ENCODE measurements around the gene NUAK1.

The NUAK1 gene

DNA sequence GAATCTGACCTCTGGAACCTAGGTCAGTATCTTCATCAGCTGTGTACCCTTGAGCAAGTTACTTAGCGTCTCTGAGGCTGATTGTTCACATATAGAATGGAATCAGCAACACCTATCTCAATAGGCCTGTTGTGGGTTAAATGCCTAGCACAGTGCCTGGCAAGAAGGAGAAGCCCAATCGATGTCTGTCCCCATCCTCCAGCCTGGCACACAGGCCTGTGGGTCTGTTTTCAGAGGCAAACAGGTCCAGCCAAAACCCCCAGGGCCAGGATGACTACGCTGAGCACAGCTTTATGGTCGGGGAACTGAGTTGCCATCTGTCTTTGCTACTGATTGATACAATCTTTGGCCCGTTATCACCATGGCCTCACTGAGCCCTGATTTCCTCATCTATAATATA is 89.2 kb downstream of the NUAK1 start:
- Histone ChIP-seq H2AFZ (ENCODE audit: low read depth, low read length) (no peak overlapping the region), H4K20me1 (ENCODE audit: insufficient read depth, low read length) (no peaks in the 10 kb centered on the region), H3K9me3 (ENCODE audit: insufficient read depth, low read length) (peaks cover 4% of the 10 kb centered on the region; the same call in 1 of the 2 replicates), H3K4me2 (ENCODE audit: low read length) (no peak overlapping the region), H3K27ac (ENCODE audit: low read length) (no peak overlapping the region), H3K36me3 (replicated peaks; ENCODE audit: low read depth, low read length) (no peaks in the 10 kb centered on the region), H3K9ac (ENCODE audit: low read length) (no peak overlapping the region), H3K4me1 (ENCODE audit: low read length) (peaks cover 17% of the 10 kb centered on the region), H3K79me2 (ENCODE audit: low read length) (no peaks in the 10 kb centered on the region), H3K4me3 (ENCODE audit: low read length) (no peak overlapping the region), H3K27me3 (ENCODE audit: low read depth, low read length) (peaks cover 19% of the 10 kb centered on the region; the same call in 1 of the 2 replicates)
- TF ChIP-seq, protein P1, sequence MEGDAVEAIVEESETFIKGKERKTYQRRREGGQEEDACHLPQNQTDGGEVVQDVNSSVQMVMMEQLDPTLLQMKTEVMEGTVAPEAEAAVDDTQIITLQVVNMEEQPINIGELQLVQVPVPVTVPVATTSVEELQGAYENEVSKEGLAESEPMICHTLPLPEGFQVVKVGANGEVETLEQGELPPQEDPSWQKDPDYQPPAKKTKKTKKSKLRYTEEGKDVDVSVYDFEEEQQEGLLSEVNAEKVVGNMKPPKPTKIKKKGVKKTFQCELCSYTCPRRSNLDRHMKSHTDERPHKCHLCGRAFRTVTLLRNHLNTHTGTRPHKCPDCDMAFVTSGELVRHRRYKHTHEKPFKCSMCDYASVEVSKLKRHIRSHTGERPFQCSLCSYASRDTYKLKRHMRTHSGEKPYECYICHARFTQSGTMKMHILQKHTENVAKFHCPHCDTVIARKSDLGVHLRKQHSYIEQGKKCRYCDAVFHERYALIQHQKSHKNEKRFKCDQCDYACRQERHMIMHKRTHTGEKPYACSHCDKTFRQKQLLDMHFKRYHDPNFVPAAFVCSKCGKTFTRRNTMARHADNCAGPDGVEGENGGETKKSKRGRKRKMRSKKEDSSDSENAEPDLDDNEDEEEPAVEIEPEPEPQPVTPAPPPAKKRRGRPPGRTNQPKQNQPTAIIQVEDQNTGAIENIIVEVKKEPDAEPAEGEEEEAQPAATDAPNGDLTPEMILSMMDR (IDR thresholded peaks at IDR 0.05; ENCODE audit: low read depth, low read length): no peak
- TF ChIP-seq EZH2phosphoT487 (IDR thresholded peaks at IDR 0.05; ENCODE audit: low read depth): no peak

DNA sequence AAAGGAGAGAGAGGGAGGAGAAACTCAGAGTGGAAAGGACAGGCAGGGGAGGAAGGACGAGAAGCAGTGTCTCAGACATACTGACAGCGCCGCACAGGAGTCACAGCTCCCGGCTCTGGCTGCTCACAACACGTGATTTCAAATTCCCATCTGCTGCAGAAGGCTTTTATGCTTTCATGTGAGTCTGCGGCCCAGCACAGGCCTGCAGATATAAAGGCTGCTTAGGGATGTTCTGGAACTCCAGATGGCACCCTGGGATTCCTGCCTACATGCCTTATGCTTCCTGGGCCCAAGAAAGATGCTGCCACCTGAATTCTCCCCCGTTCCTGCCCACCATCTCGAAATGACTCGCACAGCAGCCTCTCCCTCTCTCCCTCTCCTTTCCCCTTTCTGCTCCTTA is 89.6 kb downstream of the NUAK1 start:
- no peaks in the 10 kb centered on the region for H3K36me3 ChIP-seq (replicated peaks; ENCODE audit: low read depth, low read length)
- H3K9ac ChIP-seq (ENCODE audit: low read length): no peak overlapping the region
- no peak overlapping the region for H3K4me3 ChIP-seq (ENCODE audit: low read length)
- H3K27me3 ChIP-seq (ENCODE audit: low read depth, low read length): peaks cover 19% of the 10 kb centered on the region; the same call in 1 of the 2 replicates
- no peak overlapping the region for H3K4me2 ChIP-seq (ENCODE audit: low read length)
- TF ChIP-seq, protein P1 (IDR thresholded peaks at IDR 0.05; ENCODE audit: low read depth, low read length): no peak
- TF ChIP-seq EZH2phosphoT487 (IDR thresholded peaks at IDR 0.05; ENCODE audit: low read depth): no peak
- H4K20me1 ChIP-seq (ENCODE audit: insufficient read depth, low read length): no peaks in the 10 kb centered on the region
- H2AFZ ChIP-seq (ENCODE audit: low read depth, low read length): no peak overlapping the region
- H3K27ac ChIP-seq (ENCODE audit: low read length): no peak overlapping the region
- H3K9me3 ChIP-seq (ENCODE audit: insufficient read depth, low read length): no peaks in the 10 kb centered on the region
- H3K4me1 ChIP-seq (ENCODE audit: low read length): peaks cover 15% of the 10 kb centered on the region
- H3K79me2 ChIP-seq (ENCODE audit: low read length): no peaks in the 10 kb centered on the region

DNA sequence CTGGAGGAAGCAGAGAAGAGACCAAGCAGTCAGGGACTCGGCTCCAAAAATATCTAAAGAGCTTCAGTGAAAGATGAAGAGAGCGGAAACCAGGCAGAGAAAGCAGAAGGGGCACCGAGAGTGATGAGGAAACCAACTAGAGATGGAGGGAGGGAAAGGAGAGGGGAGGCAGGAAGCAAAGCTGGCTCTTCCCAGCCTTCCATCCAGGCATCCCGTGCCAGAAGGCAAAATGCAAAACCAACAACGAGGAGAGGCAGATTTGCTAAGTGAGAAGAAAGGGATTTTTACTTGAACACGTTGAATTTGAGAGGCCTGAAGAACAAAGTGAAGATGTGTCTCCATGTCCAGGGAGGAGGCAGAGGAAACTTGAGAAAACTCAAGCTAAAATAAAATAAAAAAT is 90.1 kb downstream of the NUAK1 start:
- Histone ChIP-seq H3K4me3 (ENCODE audit: low read length) (no peak overlapping the region), H3K4me1 (ENCODE audit: low read length) (peaks cover 13% of the 10 kb centered on the region), H4K20me1 (ENCODE audit: insufficient read depth, low read length) (no peaks in the 10 kb centered on the region), H3K79me2 (ENCODE audit: low read length) (no peaks in the 10 kb centered on the region), H3K9me3 (ENCODE audit: insufficient read depth, low read length) (no peaks in the 10 kb centered on the region), H3K4me2 (ENCODE audit: low read length) (no peak overlapping the region), H3K36me3 (replicated peaks; ENCODE audit: low read depth, low read length) (no peaks in the 10 kb centered on the region), H2AFZ (ENCODE audit: low read depth, low read length) (no peak overlapping the region), H3K27ac (ENCODE audit: low read length) (no peak overlapping the region), H3K9ac (ENCODE audit: low read length) (no peak overlapping the region), H3K27me3 (ENCODE audit: low read depth, low read length) (peaks cover 19% of the 10 kb centered on the region; the same call in 1 of the 2 replicates)
- TF ChIP-seq, protein P1 (IDR thresholded peaks at IDR 0.05; ENCODE audit: low read depth, low read length): no peak
- TF ChIP-seq EZH2phosphoT487 (IDR thresholded peaks at IDR 0.05; ENCODE audit: low read depth): no peak

DNA sequence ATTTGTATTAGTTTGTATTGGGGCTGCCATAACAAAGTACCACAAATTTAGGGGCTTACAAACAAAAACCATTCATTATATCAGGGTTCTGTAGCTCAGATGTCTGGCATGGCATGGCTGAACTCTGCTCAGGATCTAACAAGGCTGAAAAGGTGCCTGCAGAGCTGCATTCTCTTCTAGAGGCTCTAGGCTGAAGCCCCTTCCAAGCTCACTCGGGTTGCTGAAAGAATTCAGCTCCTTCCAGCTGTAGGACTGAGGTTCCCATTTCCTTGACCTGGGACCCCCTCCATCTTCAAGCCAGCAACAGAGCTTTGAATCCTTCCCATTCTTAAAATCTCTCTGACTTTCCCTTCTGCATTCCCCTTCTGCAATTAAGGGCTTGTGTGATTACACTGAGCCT is 90.7 kb downstream of the NUAK1 start:
- Histone ChIP-seq H3K36me3 (replicated peaks; ENCODE audit: low read depth, low read length) (no peaks in the 10 kb centered on the region), H3K79me2 (ENCODE audit: low read length) (no peaks in the 10 kb centered on the region), H3K9me3 (ENCODE audit: insufficient read depth, low read length) (no peaks in the 10 kb centered on the region), H3K27ac (ENCODE audit: low read length) (no peak overlapping the region), H3K4me2 (ENCODE audit: low read length) (no peak overlapping the region), H3K4me3 (ENCODE audit: low read length) (no peak overlapping the region), H3K4me1 (ENCODE audit: low read length) (peaks cover 13% of the 10 kb centered on the region), H2AFZ (ENCODE audit: low read depth, low read length) (no peak overlapping the region), H3K27me3 (ENCODE audit: low read depth, low read length) (peaks cover 19% of the 10 kb centered on the region; the same call in 1 of the 2 replicates), H3K9ac (ENCODE audit: low read length) (no peak overlapping the region), H4K20me1 (ENCODE audit: insufficient read depth, low read length) (no peaks in the 10 kb centered on the region)
- TF ChIP-seq, protein P1 (IDR thresholded peaks at IDR 0.05; ENCODE audit: low read depth, low read length): no peak
- no peak for TF ChIP-seq EZH2phosphoT487 (IDR thresholded peaks at IDR 0.05; ENCODE audit: low read depth)

All from OCI-LY3 (cell line).